AG09309 (cell line): ENCODE measurements around the gene ERAP2.

Source experiments
- DNase-seq: peaks from one replicate; pipeline ENCODE4 v3.0.0-alpha.2; 2010; ENCODE audit warnings: low read depth
- H3K4me3 ChIP-seq: 2 replicates; pipeline ENCODE4 v1.5.1; 2011; ENCODE audit warnings: mild to moderate bottlenecking, low read depth, low read length, moderate library complexity; ENCODE audit not compliant: control insufficient read depth
- TF ChIP-seq, protein P1 (sequence below): IDR thresholded peaks from 2 replicates; pipeline ENCODE4 v1.5.1; 2011; ENCODE audit warnings: mild to moderate bottlenecking, low read depth, low read length, inconsistent platforms; ENCODE audit not compliant: insufficient read depth, control insufficient read depth; ENCODE audit errors: missing control alignments

ERAP2 gene

DNA sequence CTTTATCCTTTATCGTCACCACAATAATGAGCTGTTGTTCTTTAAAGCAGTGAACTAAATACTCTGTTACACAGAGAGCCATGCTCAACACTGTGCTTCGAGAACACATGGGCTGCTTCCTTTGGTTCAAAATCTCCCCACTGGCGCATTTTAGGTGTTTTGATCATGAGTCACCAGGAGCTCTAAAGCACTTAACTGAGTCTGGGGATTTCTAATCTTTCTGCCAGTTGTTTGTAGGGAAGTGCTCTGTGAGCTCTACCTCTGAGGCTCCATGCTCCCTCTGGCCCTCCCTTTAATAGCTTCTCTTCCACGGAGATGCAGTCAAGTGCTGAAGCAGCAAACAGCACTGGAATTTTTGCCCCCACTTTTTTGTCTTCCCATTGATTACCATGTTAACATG, 17.0 kb downstream of the ERAP2 start:
- TF ChIP-seq, protein P1, sequence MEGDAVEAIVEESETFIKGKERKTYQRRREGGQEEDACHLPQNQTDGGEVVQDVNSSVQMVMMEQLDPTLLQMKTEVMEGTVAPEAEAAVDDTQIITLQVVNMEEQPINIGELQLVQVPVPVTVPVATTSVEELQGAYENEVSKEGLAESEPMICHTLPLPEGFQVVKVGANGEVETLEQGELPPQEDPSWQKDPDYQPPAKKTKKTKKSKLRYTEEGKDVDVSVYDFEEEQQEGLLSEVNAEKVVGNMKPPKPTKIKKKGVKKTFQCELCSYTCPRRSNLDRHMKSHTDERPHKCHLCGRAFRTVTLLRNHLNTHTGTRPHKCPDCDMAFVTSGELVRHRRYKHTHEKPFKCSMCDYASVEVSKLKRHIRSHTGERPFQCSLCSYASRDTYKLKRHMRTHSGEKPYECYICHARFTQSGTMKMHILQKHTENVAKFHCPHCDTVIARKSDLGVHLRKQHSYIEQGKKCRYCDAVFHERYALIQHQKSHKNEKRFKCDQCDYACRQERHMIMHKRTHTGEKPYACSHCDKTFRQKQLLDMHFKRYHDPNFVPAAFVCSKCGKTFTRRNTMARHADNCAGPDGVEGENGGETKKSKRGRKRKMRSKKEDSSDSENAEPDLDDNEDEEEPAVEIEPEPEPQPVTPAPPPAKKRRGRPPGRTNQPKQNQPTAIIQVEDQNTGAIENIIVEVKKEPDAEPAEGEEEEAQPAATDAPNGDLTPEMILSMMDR: no peak
- H3K4me3 ChIP-seq: no peak overlapping the region
- DNase-seq: peak; percentile 44

DNA sequence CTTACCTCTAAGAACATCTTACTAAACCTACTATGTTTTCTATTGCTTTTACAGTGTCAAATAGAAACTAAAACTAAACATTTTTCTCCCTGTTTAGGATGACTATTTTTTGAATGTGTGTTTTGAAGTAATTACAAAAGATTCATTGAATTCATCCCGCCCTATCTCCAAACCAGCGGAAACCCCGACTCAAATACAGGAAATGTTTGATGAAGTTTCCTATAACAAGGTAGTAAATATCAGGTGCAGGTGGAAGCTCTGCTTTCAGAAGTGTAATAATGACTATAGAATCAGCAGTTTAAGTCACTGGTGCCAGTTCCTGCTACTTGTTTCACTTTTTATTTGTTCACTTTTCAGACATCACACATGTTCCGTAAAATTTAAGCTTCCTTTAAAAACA, 20.0 kb downstream of the ERAP2 start:
- DNase-seq: no peak
- no peak overlapping the region for H3K4me3 ChIP-seq
- TF ChIP-seq, protein P1: no peak

DNA sequence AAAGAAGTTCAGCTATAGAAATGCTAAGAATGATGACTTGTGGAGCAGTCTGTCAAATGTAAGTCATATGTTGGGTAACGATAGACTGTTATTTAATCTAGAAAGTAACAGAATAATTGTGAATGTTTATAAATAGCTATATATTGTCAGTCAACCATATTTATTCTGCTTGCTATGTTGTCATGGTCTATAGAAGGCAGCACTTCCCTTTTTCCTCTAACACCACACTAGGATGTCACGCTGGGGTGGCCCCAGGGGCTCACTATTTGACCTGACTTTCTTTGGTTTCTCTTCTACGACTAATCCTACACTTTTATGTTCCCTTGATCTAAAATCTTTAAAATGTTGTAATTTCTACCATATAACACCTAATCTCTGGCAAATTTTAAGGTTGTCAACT, 20.5 kb downstream of the ERAP2 start:
- TF ChIP-seq, protein P1: no peak
- DNase-seq: no peak
- no peak overlapping the region for H3K4me3 ChIP-seq

DNA sequence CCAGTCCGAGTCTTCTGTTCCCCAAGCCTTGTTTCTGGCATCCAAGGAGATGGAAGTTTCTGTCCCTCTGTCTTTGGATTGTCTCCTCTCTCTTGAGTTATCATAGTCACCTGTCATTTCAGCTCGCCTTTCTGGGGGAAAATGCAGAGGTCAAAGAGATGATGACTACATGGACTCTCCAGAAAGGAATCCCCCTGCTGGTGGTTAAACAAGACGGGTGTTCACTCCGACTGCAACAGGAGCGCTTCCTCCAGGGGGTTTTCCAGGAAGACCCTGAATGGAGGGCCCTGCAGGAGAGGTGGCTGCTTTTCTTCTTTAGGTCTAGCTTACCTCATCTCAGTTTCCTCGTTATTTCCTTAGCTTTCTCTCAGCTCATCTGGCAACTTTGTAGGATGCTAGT, 25.1 kb downstream of the ERAP2 start:
- no peak for DNase-seq
- H3K4me3 ChIP-seq: no peak overlapping the region
- TF ChIP-seq, protein P1: no peak

DNA sequence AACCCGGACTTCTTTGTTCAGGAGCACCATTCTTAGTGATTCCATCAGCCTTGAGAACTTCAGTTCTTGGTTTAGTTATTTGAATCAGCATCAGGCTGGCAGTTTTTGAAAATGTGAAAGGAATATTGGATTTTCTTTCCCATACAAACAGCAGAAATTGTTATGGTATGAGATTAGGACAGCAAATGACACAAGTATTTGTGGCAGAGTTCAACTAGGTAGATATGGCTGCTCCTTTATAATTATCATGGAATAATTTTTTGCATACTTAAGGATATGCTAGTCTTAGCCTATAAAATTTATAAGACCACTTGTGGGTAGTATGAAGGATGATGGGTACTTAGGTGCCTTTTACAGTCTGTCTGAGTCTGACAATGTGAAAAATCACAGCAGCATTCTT, 25.5 kb downstream of the ERAP2 start:
- TF ChIP-seq, protein P1: no peak
- no peak overlapping the region for H3K4me3 ChIP-seq
- no peak for DNase-seq

DNA sequence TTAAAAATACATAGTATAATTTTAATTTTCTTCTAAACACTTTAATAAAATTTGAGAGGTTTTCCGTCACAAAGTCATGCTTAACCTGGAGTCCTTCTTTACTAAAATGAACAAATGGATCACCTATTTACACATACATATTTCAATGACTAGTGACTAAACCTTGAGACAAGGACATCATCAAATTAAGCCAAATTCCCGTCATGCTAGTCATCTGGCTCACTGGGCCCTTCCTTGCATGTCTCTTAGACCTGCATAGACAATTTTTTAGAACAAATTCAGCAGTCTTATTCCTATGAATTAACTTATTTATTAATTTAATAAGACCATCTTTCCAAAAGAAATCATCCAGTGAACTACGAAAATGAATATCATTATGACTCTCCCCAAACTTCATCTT, 26.6 kb downstream of the ERAP2 start:
- no peak overlapping the region for H3K4me3 ChIP-seq
- no peak for DNase-seq
- TF ChIP-seq, protein P1: no peak

DNA sequence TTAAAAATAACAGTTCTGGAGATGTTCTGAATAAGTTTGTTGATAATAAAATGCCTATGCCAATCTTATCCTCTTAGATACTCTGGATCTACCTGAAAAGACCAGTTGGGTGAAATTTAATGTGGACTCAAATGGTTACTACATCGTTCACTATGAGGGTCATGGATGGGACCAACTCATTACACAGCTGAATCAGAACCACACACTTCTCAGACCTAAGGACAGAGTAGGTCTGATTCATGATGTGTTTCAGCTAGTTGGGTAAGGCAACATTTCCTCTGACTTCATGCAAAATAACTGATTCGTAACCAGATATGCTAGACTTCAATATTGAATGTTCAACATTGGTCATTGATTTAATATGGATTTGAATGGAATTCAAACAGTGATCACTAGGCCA, 27.0 kb downstream of the ERAP2 start:
- DNase-seq: no peak
- no peak overlapping the region for H3K4me3 ChIP-seq
- TF ChIP-seq, protein P1: no peak
